Gastroesophageal sphincter (tissue), 3 donors: ENCODE data around the gene PIGS.

Source experiments
- CTCF ChIP-seq, 4 experiments: fragments of 200-600 bp in 2 of 4; fragments of 450-650 bp in 2 of 4; sonication (generic) in 1 of 4; IDR thresholded peaks; one replicate each; pipeline ENCODE4 v1.5.1; 2017 to 2019; ENCODE audit warnings: antibody characterized with exemption in 4 of 4, mild to moderate bottlenecking in 2 of 4, moderate library complexity in 2 of 4
- POLR2A ChIP-seq, 2 donors: fragments of 450-650 bp; IDR thresholded peaks; one replicate each; pipeline ENCODE4 v1.6.1; 2017; ENCODE audit warnings: antibody characterized with exemption in 2 of 2, mild to moderate bottlenecking in 2 of 2, moderate library complexity in 1 of 2
- POLR2AphosphoS5 ChIP-seq: sonication (generic); formaldehyde crosslinking; IDR thresholded peaks from one replicate; pipeline ENCODE4 v1.6.1; 2017; ENCODE audit warnings: antibody characterized with exemption

GRCh38 chr17:28545787-28546415 is 25.4 kb downstream of the PIGS start:
- TF ChIP-seq CTCF (IDR thresholded peaks at IDR 0.05): no peak
- TF ChIP-seq POLR2AphosphoS5: no peak
- TF ChIP-seq POLR2A (IDR thresholded peaks at IDR 0.05): no peak
